HL-60 (cell line): ENCODE results near the gene FRMD8.

ENCODE experiments used
- POLR2AphosphoS5 ChIP-seq: IDR thresholded peaks from 2 replicates; pipeline ENCODE4 v1.6.1; 2012; ENCODE audit warnings: low read depth
- REST ChIP-seq: IDR thresholded peaks from 2 replicates; pipeline ENCODE4 v1.6.1; 2012; ENCODE audit warnings: low read depth; ENCODE audit not compliant: insufficient replicate concordance
- TF ChIP-seq, protein P1 (sequence below): IDR thresholded peaks from one replicate; pipeline ENCODE4 v1.5.1; 2011; ENCODE audit warnings: low read length, control low read depth, inconsistent platforms; ENCODE audit not compliant: insufficient read depth

- TF ChIP-seq, protein P1, sequence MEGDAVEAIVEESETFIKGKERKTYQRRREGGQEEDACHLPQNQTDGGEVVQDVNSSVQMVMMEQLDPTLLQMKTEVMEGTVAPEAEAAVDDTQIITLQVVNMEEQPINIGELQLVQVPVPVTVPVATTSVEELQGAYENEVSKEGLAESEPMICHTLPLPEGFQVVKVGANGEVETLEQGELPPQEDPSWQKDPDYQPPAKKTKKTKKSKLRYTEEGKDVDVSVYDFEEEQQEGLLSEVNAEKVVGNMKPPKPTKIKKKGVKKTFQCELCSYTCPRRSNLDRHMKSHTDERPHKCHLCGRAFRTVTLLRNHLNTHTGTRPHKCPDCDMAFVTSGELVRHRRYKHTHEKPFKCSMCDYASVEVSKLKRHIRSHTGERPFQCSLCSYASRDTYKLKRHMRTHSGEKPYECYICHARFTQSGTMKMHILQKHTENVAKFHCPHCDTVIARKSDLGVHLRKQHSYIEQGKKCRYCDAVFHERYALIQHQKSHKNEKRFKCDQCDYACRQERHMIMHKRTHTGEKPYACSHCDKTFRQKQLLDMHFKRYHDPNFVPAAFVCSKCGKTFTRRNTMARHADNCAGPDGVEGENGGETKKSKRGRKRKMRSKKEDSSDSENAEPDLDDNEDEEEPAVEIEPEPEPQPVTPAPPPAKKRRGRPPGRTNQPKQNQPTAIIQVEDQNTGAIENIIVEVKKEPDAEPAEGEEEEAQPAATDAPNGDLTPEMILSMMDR = no peak
- TF ChIP-seq POLR2AphosphoS5 = no peak
- TF ChIP-seq REST = no peak
These were observed 3.6 kb upstream of the FRMD8 start for GRCh38 chr11:65382804-65383368.
